RCC 7860 (cell line): ENCODE data around the gene RPL36AL.

ENCODE experiments used
- DNase-seq: peaks from one replicate; pipeline ENCODE4 v3.0.0-alpha.2; 2015; ENCODE audit warnings: low spot score
- FAIRE-seq: peaks from 2 replicates; lab custom pipeline; 2012; peaks lifted over from hg19 to GRCh38; lab: Jason Lieb, UNC

RPL36AL gene

DNA sequence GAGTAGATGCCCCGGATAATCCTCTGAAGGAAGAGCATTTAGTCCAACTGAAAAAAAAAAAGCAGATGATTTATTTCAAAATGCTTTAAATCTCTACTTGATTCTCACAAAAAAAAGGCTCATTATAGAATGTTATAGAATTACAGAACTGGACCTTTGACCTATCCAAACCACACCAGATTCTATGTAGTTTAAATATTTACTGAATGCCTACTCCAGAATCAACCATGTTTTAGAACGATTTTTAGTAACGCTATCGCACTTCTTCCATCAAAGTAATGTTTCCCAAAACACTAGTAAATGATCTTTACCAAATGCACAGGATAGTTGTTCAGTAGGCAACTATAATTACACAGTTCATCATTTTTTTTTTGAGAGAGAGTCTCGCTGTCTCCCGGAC, 36.8 kb downstream of the RPL36AL start:
- no peak for FAIRE-seq

DNA sequence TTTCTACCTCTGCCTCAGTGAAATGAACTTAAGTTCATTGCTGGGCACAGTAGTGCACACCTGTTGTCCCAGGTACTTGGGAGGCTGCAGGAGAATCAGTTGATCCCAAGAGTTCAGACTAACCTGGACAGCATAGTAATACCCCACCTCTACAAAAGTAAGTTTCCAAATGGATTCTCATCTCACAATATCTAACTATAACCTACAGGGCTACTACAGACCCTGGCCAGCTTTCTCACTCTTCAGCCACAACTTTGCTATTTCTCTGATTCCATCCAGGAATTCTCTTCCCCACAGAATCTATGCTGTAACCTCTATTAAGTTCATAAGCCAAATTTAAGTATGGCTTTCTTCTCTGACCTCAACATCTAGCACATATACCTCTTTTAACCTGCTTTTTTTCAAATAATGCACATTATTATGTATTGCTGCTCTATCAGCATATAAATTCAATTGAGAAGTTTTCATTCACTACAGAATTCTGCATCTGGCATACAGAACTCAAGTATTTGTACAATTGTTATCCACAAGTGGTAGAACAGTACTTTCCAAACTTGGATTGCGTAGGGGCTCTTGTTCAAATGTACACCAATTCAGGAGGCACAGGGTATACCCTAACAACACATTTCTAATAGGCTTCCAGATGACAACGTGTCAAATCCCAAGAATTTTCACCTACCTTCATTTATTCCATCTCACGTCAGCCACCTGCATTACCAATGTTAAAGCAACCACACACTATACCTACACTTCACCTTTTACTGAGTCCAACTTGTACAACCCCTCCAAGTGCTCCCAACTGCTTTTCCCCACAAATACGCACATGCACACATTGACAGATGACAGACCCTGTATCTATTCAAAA, 38.1 kb downstream of the RPL36AL start:
- DNase-seq (no peak), FAIRE-seq (no peak)

More for the DNA sequence above, 36.8 kb downstream of the RPL36AL start:
- no peak for DNase-seq

DNA sequence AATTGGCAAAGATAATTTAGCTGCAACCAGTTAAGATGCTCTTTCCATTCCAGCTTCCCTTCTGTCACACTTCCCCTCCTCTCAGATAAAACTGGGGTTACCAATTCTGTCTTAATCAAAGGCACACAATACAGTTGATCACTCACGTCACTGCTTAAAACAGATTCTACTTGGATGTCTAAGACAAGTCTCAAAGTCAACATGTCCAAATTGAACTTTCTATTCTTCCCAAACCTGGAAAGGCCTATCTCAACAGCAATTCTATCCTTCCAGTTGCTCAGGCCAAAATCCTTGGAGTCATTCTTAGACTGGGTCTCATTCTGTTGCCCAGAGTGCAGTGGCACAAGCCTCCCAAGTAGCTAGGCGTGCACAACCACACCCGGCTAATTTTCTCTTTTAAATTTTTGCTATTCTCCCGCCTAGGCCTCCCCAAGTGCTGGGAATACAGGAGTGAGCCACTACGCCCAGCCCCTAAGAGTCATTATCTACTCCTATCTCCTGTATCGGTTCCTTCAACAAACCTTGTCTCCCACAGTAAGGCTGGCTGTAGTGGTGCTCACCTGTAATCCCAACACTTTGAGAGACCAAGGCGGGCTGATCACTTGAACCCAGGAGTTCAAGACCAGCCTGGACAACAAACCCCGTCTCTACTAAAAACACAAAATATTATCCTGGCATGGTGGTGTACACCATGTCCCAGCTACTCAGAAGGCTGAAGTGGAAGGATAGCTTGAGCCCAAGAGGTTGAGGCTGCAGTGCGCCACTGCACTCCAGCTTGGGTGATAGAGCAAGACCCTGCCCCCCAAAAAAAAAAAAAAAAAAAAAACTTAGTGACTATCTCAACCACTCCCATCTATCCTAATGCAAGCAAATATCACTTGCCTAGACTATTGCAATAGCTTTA, 39.0 kb downstream of the RPL36AL start:
- no peak for FAIRE-seq

GRCh38 chr14:49579841-49580240, 40.6 kb downstream of the RPL36AL start:
- DNase-seq (no peak), FAIRE-seq (no peak)

More for the DNA sequence above, 39.0 kb downstream of the RPL36AL start:
- no peak for DNase-seq

DNA sequence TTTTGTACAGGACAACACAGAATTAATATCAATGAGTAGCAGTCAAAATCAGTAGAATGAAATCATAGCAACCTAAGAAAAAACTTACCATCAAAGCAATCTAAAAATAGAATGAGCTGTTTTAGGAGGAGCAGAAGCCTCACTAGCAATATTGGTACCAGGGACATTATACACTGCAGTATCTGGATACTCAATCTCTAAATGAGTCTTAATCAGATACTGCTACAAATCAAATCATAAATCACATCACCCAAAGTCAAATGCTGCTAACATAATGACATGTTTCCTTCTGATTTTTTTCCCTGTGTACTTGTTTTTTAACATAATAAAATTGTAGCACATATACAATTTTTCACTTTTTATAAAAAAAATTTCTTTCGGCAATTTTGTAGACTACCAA, 42.3 kb downstream of the RPL36AL start:
- FAIRE-seq (no peak), DNase-seq (no peak)

DNA sequence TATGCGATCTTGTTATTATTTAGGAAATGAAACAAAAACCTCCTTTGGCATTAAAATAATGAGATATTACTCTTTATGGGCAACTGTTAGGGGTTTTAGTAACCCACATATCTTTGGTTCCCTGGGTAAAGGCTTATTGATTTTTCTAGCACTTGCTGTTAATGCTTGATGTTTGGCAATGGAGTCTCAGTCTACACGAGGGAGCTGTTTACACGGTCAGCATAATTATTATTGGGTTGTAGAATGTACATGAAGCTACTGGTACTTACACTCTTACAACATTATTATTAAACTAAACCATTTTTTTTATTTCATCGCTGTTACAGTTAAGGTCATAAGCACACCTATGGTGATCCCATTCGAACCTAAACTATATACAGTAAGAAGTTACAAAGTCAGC, 46.4 kb downstream of the RPL36AL start:
- no peak for FAIRE-seq

DNA sequence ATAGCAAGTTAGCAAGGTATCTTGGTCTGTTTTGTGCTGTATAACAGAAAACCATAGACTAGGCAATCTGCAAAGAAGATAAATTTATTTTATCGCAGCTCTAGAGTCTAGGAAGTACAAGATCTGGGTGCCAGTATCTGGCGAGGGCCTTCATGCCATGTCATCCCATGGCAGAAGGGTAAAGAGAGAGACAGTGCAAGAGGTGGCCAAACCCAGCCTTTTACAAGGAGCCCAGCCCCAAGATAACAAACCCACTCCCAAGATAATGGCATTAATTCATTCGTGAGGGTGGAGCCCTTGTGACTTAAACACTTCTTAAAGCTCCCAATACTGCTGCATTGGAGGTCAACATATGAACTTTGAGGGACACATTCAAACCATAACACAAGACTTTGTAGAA, 51.1 kb downstream of the RPL36AL start:
- DNase-seq (no peak), FAIRE-seq (no peak)

More for the DNA sequence above, 46.4 kb downstream of the RPL36AL start:
- no peak for DNase-seq
